ENCODE measurements around the gene IFT43. TPM values are rescaled to one million over a fixed set of nuclear protein-coding genes. Genes with fewer than 3 reads are reported as not detected.

The IFT43 gene
- total RNA-seq, 4 donors from 2014 or later, result 8.7 to 18.1 (median 14.2) TPM

GRCh38 chr14:76015668-76016067 lies 30.1 kb downstream of the IFT43 start:
- H3K27me3 ChIP-seq, result no peaks in the 10 kb centered on the region
- peaks cover 0 to 9% of the 10 kb centered on the region in 2 donors for H3K36me3 ChIP-seq
- H3K9me3 ChIP-seq, result no peaks in the 10 kb centered on the region
- intact Hi-C loops (cut with DNase I; ENCODE audit: low total_unique reads) (no loop called here), in situ Hi-C loops (cut with MboI; ENCODE audit: low sequenced_read_pairs in 4 of 4) (no loop called here)
- DNase-seq (no peak), ATAC-seq (no peak)
- H3K27ac ChIP-seq, result no peak overlapping the region
- H3K4me1 ChIP-seq, result peaks cover 14 to 16% of the 10 kb centered on the region in 2 donors
- no peak overlapping the region for H3K4me3 ChIP-seq
- TF ChIP-seq CTCF (IDR thresholded peaks at IDR 0.05 in 4 of 5, conservative IDR thresholded peaks at IDR 0.05 in 1 of 5), result no peak
- TF ChIP-seq POLR2A (IDR thresholded peaks at IDR 0.05), result no peak

- no peaks in the 10 kb centered on the region for H3K4me1 ChIP-seq
- DNase-seq, result no peak
- H3K9me3 ChIP-seq, result no peaks in the 10 kb centered on the region
- intact Hi-C loops (cut with DNase I; ENCODE audit: low total_unique reads) (no loop called here), in situ Hi-C loops (cut with MboI; ENCODE audit: low sequenced_read_pairs in 4 of 4) (no loop called here)
- H3K4me3 ChIP-seq, result no peak overlapping the region
- TF ChIP-seq CTCF (IDR thresholded peaks at IDR 0.05 in 4 of 5, conservative IDR thresholded peaks at IDR 0.05 in 1 of 5) (no peak), POLR2A (IDR thresholded peaks at IDR 0.05) (no peak)
- H3K36me3 ChIP-seq, result peaks cover 0 to 20% of the 10 kb centered on the region in 2 donors
- no peak overlapping the region for H3K27ac ChIP-seq
- ATAC-seq, result no peak
- no peaks in the 10 kb centered on the region for H3K27me3 ChIP-seq
Measured at GRCh38 chr14:76019676-76020075, 34.1 kb downstream of the IFT43 start.

- H3K27ac ChIP-seq, result no peak overlapping the region
- TF ChIP-seq POLR2A (IDR thresholded peaks at IDR 0.05) (no peak), CTCF (IDR thresholded peaks at IDR 0.05 in 4 of 5, conservative IDR thresholded peaks at IDR 0.05 in 1 of 5) (no peak)
- in situ Hi-C loops (cut with MboI; ENCODE audit: low sequenced_read_pairs in 4 of 4) (no loop called here), intact Hi-C loops (cut with DNase I; ENCODE audit: low total_unique reads) (no loop called here)
- no peaks in the 10 kb centered on the region for H3K9me3 ChIP-seq
- H3K4me1 ChIP-seq, result no peaks in the 10 kb centered on the region
- no peaks in the 10 kb centered on the region for H3K27me3 ChIP-seq
- H3K36me3 ChIP-seq, result peaks cover 0 to 20% of the 10 kb centered on the region in 2 donors
- no peak for DNase-seq
- ATAC-seq, result no peak
- H3K4me3 ChIP-seq, result no peak overlapping the region
Measured at GRCh38 chr14:76022991-76023390, 37.4 kb downstream of the IFT43 start.

GRCh38 chr14:76023757-76024156 lies 38.2 kb downstream of the IFT43 start:
- Histone ChIP-seq H3K4me3 (no peak overlapping the region), H3K4me1 (no peaks in the 10 kb centered on the region), H3K27ac (no peak overlapping the region), H3K9me3 (no peaks in the 10 kb centered on the region), H3K27me3 (no peaks in the 10 kb centered on the region), H3K36me3 (peaks cover 0 to 20% of the 10 kb centered on the region in 2 donors)
- DNase-seq (no peak), ATAC-seq (no peak)
- no peak for TF ChIP-seq POLR2A (IDR thresholded peaks at IDR 0.05)
- no peak for TF ChIP-seq CTCF (IDR thresholded peaks at IDR 0.05 in 4 of 5, conservative IDR thresholded peaks at IDR 0.05 in 1 of 5)
- in situ Hi-C loops (cut with MboI; ENCODE audit: low sequenced_read_pairs in 4 of 4), result no loop called here
- intact Hi-C loops (cut with DNase I; ENCODE audit: low total_unique reads), result no loop called here

GRCh38 chr14:76024211-76024907 lies 38.8 kb downstream of the IFT43 start:
- in situ Hi-C loops (cut with MboI; ENCODE audit: low sequenced_read_pairs in 4 of 4), result no loop called here
- no peak for ATAC-seq
- Histone ChIP-seq H3K9me3 (no peaks in the 10 kb centered on the region), H3K36me3 (peaks cover 0 to 20% of the 10 kb centered on the region in 2 donors), H3K4me1 (no peaks in the 10 kb centered on the region), H3K4me3 (no peak overlapping the region), H3K27ac (no peak overlapping the region), H3K27me3 (no peaks in the 10 kb centered on the region)
- intact Hi-C loops (cut with DNase I; ENCODE audit: low total_unique reads), result no loop called here
- no peak for TF ChIP-seq POLR2A (IDR thresholded peaks at IDR 0.05)
- no peak for DNase-seq

Measured in gastrocnemius medialis (tissue), 4 donors.